Embryonic facial prominence (tissue), 1 donor: ENCODE results near the gene AGAP3.

ENCODE experiments used
- DNase-seq: peaks from one replicate; pipeline ENCODE4 v3.0.0-alpha.2; 2016; ENCODE audit errors: extremely low spot score

The AGAP3 gene

DNA sequence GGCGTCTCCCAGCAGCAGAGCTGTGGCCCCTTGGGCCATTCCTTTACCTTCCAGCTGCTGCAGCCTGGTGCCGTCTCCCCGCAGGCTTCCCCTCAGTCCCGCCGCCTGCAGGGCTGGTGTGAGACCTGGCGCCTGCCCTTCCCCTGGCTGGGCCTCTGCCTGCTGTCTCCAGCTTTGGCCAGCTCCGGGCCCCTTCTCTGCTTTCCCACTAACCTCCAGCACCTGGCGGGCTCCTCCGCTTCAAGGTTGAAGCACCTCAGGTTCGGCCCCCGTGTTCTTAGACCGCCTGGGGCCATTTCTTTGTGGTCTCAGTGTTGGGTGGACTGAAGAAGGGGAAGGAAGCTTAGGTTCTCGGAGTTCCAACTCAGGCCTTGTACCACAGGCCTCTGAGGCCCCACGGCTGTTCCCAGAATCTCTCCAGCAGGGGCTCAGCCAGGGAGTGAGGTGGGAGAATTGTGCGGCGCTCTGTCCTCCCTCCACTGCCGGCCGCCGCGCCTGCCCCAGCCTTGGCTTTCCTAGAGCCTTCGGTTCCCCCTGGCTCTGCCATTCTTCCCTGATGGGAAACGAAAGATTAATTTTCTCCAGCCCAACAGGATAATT, 50.9 kb downstream of the AGAP3 start:
- no peak for DNase-seq

DNA sequence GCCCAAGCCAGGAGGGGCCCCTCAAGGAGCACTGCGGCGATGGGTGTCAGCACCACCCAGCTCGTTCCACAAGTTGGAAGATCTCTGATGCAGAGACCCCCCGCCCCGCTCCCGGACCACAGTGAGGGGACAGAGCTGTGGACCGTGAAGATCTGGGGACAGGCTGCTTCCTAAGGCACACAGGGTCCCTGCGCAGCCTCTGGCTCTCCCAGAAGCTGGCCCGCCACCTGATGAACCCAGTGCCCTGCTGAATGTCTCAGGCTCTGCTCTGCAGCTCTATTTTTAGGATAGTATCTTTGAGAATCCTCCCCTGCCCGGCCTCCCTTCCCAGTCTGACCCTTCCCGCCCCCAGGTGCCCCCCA, 51.5 kb downstream of the AGAP3 start:
- no peak for DNase-seq

DNA sequence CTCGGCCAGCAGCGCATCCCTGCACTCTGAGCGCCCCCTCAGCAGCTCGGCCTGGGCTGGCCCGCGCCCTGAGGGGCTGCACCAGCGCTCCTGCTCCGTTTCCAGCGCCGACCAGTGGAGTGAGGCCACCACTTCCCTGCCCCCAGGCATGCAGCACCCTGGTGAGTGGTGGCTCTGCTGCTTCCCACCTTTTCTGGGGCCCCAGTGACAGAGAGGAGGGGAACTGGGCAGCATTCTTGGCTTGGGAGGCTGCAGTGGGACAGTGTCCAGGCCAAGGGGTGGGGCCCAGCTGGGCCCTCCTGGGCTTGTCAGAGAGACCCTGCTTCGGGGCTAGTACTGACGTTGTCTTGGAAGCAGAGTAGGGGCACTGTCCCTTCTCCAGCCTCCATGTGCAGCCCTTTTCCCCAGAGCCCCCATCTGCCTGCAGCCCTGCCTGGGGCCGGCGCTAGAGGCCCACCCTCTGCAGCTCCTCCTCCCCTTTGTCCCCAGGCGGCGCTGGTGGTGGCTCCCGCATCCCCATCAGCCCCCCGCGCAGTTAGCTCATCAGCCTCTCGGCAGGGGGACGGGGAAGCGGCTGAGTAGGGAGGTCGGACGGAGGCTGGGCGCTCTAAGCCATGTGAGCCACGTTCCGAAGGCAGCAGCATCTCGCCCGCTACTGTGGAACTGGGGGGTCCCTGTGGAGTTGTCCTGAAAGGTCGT, 52.0 kb downstream of the AGAP3 start:
- no peak for DNase-seq

DNA sequence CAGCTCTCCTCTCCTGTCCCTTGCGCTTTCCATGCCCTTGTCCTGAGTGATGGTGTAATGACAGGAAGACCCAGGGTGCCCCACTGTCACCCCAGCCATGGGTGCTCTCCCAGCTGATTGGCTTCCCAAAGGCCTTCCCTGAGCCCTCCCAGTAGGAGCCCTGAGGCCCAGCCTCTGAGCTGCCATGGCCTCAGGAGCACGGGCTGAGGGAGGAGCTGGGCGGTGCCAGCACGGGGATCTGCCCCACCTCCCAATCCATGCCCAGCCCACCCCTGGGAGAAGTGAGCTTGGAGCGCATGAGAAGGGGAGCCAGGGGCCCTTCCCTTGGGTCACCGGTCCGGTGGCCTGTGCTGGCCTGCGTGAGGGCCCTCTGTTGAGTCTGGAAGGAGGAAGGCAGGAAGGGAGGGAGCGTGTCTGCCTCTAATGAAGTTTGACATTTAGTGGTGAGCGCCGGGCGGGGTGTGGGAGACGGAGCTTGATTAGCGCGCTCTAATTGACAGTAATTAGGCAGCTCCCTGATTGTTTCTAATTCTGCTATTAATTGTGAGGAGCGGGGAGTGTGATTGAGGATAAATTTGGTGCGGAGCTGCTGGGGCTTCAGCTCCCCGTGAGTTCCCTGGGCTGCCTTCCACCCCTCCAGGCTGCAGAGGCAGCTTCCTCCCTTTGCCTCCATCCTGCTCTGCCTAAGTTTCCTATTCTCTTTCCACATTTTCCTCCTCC, 53.0 kb downstream of the AGAP3 start:
- no peak for DNase-seq

DNA sequence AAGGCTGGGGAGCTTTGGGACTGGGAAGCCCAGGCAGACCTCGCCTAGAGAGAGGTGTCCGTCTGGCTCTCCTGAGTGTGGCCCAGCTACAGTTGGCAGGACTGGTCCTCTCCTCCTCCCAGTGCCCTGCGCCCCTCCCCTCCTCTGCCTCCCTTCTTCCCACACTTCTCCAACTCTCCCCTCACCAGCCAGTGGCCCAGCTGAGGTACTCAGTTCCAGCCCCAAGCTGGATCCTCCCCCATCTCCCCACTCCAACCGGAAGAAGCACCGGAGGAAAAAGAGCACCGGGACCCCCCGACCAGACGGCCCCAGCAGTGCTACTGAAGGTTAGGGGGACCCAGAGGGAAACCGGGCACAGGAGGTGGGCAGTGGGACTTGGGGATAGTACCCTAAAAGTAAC, 53.5 kb downstream of the AGAP3 start:
- no peak for DNase-seq

DNA sequence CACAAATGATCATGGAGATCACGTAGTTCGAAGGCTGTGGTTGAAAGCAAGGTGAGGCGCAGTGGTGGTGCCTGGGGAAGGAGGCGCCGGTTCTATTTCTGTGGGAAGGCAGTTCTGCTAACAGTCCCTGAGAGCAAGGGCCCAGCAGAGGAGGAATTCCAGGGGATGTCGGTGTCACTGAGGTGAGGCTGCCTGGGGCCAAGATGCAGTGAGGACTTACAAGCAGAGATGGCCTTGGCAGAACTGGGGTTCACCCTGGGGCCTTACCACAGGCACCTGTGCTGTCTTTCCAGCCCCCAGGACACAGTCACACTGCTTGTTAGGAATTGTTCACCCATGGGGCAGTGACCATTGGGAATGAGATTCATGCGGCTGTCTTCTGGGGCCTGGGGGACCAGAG, 54.6 kb downstream of the AGAP3 start:
- no peak for DNase-seq

DNA sequence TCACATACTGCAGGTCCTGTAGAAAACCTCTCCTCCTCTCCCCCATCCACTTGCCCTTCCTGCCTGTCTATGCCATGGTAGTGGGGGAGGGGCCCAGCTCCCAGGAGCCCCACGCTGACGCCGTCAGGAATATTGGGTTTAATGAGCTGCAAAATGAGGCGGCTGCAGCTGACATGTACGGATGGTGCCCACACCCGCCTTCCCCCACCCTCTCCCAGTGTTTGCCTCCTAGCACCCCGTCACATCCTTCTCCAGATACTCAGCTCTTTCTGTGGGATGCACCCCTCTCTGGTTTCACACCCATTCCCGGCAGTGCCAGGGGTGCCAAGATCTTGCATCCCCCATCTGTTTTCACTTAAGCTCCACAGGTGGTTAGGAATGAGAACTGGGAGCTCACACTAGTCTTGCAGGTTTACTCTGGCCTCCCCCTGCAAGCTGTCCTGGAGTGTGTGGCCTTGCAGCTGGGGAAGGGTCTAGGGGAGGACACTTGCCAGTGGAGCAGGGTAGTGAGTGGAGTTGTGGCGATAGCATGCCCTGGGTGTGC, 55.1 kb downstream of the AGAP3 start:
- no peak for DNase-seq

DNA sequence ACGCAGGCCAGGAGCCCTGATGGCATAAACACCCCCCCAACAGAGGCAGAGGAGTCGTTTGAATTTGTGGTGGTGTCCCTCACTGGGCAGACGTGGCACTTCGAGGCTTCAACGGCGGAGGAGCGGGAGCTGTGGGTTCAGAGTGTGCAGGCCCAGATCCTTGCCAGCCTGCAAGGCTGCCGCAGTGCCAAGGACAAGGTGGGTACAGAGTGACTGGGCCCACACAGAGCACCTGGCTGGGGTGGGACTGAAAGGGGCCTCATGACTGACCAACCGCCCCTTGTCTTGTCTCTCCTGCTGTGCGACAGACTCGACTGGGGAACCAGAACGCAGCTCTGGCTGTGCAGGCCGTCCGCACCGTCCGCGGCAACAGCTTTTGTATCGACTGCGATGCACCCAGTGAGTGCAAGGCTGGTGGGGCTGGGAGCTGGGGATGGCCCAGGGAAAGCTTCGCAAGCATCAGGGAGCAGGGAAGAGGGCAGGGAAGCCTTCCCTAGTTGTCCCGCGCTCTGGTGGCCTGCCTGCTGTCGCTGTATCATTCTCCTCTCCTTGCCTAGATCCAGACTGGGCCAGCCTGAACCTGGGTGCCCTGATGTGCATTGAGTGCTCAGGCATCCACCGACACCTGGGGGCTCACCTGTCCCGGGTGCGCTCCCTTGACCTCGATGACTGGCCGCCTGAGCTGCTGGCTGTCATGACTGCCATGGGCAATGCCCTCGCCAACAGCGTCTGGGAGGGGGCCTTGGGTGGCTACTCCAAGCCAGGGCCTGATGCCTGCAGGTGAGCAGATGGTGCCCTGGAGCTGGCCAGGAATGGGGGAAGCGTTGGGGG, 55.8 kb downstream of the AGAP3 start:
- no peak for DNase-seq

DNA sequence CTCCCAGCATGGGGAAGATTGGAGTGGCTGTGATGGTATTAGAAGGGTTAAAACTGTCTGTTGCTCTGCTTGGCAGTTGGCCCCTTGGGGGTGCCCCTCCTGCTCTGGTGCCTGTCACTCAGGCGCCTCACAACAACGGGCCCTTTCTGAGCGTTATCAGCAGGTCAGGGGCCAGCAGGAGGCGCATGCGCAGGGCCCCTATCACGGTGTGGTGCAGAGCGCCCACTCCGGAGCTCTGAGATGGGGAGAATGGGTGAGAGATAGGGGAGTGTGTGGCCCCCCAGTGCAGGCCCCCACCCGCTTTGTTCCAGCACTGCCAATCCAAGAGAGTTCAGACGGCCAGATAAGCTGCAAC, 56.4 kb downstream of the AGAP3 start:
- no peak for DNase-seq

DNA sequence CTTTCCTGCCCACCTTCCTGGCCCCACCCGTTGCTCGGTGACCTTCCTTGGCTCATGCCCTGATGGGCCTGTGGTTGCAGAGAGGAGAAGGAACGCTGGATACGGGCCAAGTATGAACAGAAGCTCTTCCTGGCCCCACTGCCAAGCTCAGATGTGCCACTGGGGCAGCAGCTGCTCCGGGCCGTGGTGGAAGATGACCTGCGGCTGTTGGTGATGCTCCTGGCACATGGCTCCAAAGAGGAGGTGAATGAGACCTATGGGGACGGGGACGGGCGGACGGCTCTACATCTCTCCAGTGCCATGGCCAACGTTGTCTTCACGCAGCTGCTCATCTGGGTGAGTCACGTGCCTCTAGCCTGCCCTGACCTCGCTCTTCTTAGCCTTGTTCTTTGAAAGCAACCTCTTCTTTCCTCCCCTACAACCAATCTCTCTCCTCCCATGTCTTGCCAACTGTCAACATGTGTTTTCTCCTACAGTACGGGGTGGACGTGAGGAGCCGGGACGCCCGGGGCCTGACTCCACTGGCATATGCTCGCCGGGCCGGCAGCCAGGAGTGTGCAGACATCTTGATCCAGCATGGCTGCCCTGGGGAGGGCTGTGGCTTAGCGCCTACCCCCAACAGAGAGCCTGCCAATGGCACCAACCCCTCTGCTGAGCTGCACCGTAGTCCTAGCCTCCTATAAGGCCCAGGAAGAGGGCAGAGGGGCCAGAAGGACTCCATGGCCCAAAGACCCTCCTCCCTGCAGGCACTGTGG, 57.2 kb downstream of the AGAP3 start:
- no peak for DNase-seq

DNA sequence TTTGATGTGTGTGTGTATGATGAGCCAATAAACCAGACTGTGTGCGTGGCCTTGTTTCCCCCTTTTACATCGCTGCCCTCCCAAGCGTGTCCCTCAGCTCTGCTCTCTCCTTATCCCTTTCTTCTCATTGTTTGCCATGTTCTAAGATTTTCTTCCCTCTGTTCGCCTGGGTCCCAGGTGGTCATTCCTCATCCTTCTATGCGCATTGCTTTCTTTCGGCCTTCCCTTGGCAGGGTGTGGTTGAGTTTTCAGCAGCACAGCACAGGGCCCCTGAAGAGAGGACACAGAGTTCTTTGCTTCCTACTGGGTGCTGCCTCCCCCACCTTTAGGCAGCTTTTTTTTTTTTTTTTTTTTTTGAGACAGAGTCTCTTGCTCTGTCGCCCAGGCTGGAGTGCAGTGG, 58.1 kb downstream of the AGAP3 start:
- no peak for DNase-seq

DNA sequence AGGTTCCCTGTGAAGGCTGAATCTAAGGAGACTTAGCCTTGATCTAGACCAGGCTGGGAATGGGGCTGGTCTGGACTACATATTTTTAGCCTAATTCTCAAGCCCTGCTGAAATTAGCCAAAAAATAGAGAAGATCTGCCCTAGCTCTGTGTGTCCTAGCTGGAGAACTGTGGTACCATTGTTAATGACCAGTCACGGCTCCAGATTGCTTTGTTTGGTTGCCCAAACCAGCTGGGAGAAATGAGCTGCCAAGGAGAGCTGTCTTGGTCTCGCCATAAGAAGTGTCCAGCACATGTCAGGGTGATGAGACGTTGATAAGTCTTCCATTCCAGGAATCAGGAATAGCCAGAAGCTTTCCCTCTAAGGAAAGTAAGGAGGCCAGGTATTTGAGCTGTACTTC, 60.5 kb downstream of the AGAP3 start:
- DNase-seq, result no peak

DNA sequence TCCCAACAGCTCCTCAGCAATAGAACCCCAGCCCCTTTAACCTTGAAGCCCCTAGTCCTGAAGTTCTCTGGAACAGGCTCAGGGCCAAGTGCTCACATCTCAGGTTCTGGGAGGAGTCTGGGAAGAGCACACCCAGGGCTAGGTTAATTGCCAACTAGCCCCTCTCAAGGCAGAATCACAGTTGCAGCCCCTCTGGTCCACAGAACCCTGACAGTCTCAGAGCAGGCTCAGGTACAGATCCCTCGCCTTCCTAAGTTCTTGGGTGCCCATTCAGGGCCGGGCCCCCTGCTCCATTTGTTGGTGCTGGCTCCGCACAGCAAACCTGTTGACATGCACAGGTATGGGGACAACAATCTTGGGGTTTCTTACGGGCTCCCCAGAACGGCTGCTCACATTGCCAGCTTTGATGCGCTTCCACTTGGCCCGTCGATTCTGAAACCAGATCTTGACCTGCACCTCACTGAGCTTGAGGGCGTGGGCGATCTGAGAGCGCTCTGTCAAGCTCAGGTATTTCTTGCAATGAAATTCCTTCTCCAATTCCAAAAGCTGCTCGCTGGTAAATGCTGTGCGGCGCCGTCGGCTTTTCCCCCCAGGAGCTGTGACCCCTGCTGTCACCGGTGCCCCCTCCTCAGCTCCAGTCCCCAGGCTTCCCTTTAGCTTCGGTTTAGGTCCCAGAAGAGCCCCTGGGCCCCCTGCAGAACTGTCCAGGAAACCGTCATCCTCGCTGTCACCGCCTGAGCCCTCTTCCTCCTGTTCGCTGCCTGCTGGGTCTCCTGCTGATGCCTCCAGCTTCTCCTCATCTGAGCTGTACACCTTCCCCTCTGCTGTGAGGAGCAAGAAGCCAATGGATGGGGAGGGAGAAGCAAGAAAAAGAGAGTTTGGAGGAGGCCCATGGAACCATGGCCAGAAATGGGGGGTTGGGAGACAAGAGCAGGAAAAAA, 62.3 kb downstream of the AGAP3 start:
- no peak for DNase-seq

DNA sequence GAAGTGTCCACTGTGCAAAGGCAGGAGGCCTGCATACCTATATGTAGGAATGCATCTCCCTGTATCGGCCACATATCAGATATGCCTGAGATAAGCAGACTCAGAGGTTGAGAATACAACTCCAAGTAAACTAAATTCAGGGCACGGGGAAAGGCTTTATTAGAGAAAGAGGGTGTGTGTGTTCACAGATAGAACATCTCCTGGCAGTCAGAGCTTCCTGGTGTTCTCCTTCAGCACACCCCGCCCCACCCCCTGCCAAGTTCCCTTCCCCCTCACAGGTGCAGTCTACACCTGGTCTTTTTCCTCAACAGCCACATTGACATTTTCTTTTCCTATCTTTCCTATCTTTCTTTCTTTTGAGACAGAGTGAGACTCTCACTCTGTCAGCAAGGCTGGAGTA, 64.1 kb downstream of the AGAP3 start:
- no peak for DNase-seq

DNA sequence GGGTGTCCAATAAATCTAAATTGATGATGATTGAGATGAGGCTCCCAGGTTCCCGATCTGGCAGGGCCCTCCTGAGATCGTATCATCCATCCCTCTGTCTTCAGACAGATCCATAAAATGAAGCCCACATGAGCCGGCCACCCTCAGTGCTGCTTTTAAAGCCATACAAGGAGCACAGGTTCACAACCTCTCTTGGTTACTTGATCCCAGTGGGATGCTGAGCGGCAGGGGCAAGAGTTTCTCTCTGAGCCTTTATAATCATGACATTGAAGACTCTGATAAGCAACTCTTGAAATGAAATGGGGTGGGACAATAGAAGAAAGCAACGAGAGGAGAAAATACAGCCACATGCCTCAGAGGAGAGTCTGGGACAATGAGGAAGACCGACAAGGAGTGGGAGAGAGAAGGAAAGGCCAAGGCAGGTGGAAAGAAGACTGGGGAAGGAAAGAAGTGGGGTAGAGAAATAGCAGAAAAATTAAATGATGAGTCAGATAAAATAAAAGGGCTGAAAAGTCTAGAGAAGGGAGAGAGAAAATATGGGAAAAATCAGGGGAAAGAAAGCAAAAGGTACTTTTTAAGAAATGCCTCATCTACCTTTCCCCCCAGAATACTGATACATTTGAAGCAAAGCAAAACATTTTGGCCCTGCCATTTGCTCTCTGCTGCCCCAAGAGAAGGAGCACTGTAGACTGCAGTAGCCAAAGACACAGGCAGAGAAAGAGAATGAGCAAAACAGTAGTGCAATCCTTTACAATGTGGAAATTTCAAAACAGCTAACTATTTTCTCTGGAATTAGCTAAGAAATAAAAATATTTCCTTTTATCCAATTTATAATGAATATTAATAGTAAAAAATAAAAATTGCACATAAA, 66.6 kb downstream of the AGAP3 start:
- DNase-seq, result no peak

DNA sequence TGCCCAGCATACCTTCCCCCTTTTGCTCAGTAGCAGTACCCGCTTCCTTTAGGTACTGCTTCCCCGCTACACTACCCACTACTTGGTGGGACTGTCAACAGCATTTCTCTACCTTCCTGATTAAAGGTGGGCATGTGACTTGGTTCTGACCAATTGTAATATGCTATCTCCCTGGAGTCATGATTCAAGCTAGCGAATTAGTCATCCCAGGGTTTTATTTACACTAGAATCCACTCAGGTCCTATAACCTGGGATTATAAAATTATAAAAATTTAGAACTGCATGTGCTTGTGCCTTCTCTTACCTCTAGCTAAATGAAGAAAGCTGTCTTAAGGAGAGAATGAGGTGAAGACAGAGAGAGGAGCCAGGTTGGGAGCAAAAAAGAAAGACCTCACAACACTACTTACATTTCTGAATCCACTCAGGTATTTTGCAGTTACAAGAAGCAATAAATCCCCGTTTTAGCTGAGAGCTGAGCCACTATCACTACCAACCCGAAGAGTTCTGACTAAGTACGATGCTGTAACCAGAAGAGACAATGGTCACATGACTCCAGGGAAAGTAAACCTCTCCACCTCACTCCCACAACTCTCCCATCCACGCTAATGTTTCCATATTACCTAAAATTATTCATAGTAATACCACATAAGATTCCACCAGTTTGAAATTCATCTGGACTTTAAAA, 71.5 kb downstream of the AGAP3 start:
- DNase-seq, result no peak

DNA sequence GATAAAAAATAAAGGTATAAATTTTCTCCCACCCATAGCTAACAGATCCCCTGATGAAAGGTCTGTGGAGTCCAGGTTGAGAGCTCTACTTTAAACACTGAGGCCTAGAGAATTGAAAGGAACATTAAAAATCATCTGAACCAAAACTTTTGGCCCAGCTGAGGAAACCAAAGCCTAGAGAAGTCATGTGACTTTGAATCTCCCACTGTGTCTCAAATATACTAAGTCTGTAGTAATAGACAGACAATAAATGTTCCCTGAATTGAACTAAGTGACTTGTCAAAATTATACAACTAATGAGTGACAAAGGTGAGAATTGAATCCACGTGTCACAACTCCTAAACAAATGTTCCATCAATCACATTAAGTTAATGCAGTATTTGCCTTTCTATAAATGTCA, 75.5 kb downstream of the AGAP3 start:
- DNase-seq, result no peak

DNA sequence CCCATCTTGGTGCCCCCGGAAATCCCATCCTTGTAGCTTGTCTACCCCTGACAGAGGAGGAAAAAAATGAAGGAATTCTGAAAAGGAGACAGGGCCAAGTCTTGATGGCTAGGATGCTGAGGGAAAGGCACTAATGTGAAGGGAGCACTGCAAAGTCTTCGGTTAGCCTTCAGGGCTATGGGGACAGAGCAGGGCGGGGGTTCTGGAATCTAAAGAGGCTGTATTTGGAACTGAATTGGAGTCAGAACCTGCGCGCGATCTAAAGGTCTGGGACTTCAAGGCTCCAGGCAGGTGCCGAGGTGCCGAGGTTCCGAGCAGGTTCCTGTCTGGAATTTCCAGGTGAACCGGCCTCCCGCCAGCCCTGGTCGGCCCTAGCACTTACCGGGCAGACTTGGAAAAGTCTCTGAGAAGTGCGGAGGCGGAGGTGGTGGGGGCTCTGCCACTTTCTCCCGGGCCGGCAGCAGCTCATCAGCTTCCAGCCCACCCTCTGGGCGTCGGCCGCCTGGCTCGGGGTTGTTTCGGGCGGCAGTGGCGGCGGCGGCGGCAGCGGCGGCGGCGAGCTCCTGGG, 80.4 kb downstream of the AGAP3 start:
- DNase-seq, result no peak
